CD4-positive, alpha-beta T cell (primary cell): ENCODE measurements around the gene TALDO1. TPM values are rescaled to one million over a fixed set of nuclear protein-coding genes. Genes with fewer than 3 reads are reported as not detected.

Source experiments
- ATAC-seq: fragments of 200-7000 bp; cut with Tn5 transposase; one replicate; pipeline ENCODE4 v1.10.0; 2022; ENCODE audit warnings: mild to moderate bottlenecking; ENCODE audit not compliant: poor library complexity
- CTCF ChIA-PET: fragments of 350-600 bp; sonication (Branson Sonifier 250); formaldehyde crosslinking; loops from one replicate; lab custom pipeline; 2021; ENCODE audit warnings: antibody characterized with exemption, inconsistent platforms; lab: Charles Lee
- POLR2A ChIA-PET: fragments of 350-600 bp; sonication (Branson Sonifier 250); formaldehyde crosslinking; loops from one replicate; lab custom pipeline; 2021; ENCODE audit warnings: antibody characterized with exemption, inconsistent platforms; lab: Charles Lee
- DNase-seq, 14 experiments: peaks; one replicate each; pipeline ENCODE4 v3.0.0-alpha.2; 2013 to 2020; ENCODE audit warnings: mixed read lengths in 2 of 14
- H3K27ac ChIP-seq, 2 donors: one replicate each; pipeline versions ENCODE4 v1.5.1 to v1.7.0; 2013; ENCODE audit warnings: low read length in 2 of 2, low read depth in 1 of 2, mild to moderate bottlenecking in 1 of 2
- H3K27me3 ChIP-seq, 2 experiments: 1 replicate in 1 of 2; 2 replicates in 1 of 2; pipeline versions ENCODE4 v1.6.1 to v1.7.0; 2013; ENCODE audit warnings: low read length in 2 of 2, control low read depth in 1 of 2, mild to moderate bottlenecking in 1 of 2, moderate library complexity in 1 of 2; ENCODE audit not compliant: insufficient read depth in 2 of 2, control insufficient read depth in 1 of 2
- H3K36me3 ChIP-seq: one replicate; pipeline ENCODE4 v1.6.1; 2013; ENCODE audit warnings: low read length, control low read depth; ENCODE audit not compliant: insufficient read depth
- H3K4me1 ChIP-seq: one replicate; pipeline ENCODE4 v1.6.1; 2013; ENCODE audit warnings: low read length, control low read depth; ENCODE audit not compliant: insufficient read depth
- H3K4me3 ChIP-seq: one replicate; pipeline ENCODE4 v1.5.1; 2013; ENCODE audit warnings: mild to moderate bottlenecking, low read length, moderate library complexity
- H3K9me3 ChIP-seq, 2 experiments: 1 replicate in 1 of 2; 2 replicates in 1 of 2; pipeline versions ENCODE4 v1.6.1 to v1.7.0; 2013; ENCODE audit warnings: low read length in 2 of 2, mild to moderate bottlenecking in 2 of 2, control low read depth in 1 of 2, moderate library complexity in 1 of 2; ENCODE audit not compliant: control insufficient read depth in 1 of 2, insufficient read depth in 1 of 2
- H3K27ac Mint-ChIP-seq: one replicate; pipeline ENCODE4 v1.8.0; 2020; ENCODE audit warnings: mixed read lengths
- H3K27me3 Mint-ChIP-seq: one replicate; pipeline ENCODE4 v1.8.0; 2021; ENCODE audit warnings: mixed read lengths
- H3K36me3 Mint-ChIP-seq: one replicate; pipeline ENCODE4 v1.8.0; 2021; ENCODE audit warnings: low read depth, mixed read lengths
- H3K4me1 Mint-ChIP-seq: one replicate; pipeline ENCODE4 v1.8.0; 2021; ENCODE audit warnings: low read depth, mixed read lengths
- H3K4me3 Mint-ChIP-seq: one replicate; pipeline ENCODE4 v1.8.0; 2020; ENCODE audit warnings: mild to moderate bottlenecking, mixed read lengths
- H3K9me3 Mint-ChIP-seq: one replicate; pipeline ENCODE4 v1.8.0; 2020; ENCODE audit warnings: mixed read lengths
- CTCF ChIP-seq: fragments of 200-600 bp; IDR thresholded peaks from one replicate; pipeline ENCODE4 v1.8.0; 2022; ENCODE audit warnings: antibody characterized with exemption, mild to moderate bottlenecking
- intact Hi-C, 2 experiments: fragments of 100-400 bp; cut with DNase I in 1 of 2; cut with micrococcal nuclease in 1 of 2; formaldehyde crosslinking; loops; one replicate each; pipeline versions ENCODE4 v1.15.1 to v1.9.0; 2023 to 2025; cut with DNase I, micrococcal nuclease
- total RNA-seq, 174 experiments: library from RNA in 2 of 174; stranded (reverse) in 2 of 174; gene quantifications; one replicate each; pipeline ENCODE4 v1.2.3 and lab custom pipeline; 2021 to 2026

The TALDO1 gene
- total RNA-seq, 2 experiments from 2014 or later, result 26.2 to 27.7 TPM

- H3K27ac ChIP-seq, result peak overlapping the region; percentile 95 to 99
- Mint-ChIP-seq H3K4me3 (peak overlapping the region; percentile 95), H3K27ac (peak overlapping the region; percentile 99), H3K27me3 (no peaks in the 10 kb centered on the region), H3K4me1 (peaks cover 35% of the 10 kb centered on the region), H3K9me3 (no peaks in the 10 kb centered on the region), H3K36me3 (peaks cover 36% of the 10 kb centered on the region)
- peaks cover 31% of the 10 kb centered on the region for H3K36me3 ChIP-seq
- DNase-seq (no peak), ATAC-seq (peak; percentile 8)
- peak overlapping the region; percentile 92 for H3K4me3 ChIP-seq
- POLR2A ChIA-PET, result interaction anchor here (0.6 to 2.2 kb wide), 19 partner anchors 9 to 603 kb away, joined by 3 to 101 read pairs (median 4); partner anchors contain the start of genes BET1L, DEAF1, PHRF1 and PNPLA2
- CTCF ChIA-PET, result interaction anchor here (0.6 kb wide), 2 partner anchors 33 to 118 kb away, joined by 3 read pairs; no protein-coding TSS in a partner anchor
- H3K4me1 ChIP-seq, result peaks cover 38% of the 10 kb centered on the region
- H3K9me3 ChIP-seq, result no peaks in the 10 kb centered on the region
- no peaks in the 10 kb centered on the region for H3K27me3 ChIP-seq
- intact Hi-C loops, result no loop called here
- TF ChIP-seq CTCF, result no peak
These were observed 62.8 kb downstream of the TALDO1 start for GRCh38 chr11:810040-810567.

GRCh38 chr11:811446-812245 is 64.4 kb downstream of the TALDO1 start:
- H3K27ac ChIP-seq, result peak overlapping the region in 1 of 2 donors; percentile 29
- ATAC-seq (no peak), DNase-seq (no peak)
- no peaks in the 10 kb centered on the region for H3K27me3 ChIP-seq
- Mint-ChIP-seq H3K27ac (peak overlapping the region; percentile 99), H3K4me1 (peaks cover 35% of the 10 kb centered on the region), H3K27me3 (no peaks in the 10 kb centered on the region), H3K4me3 (peak overlapping the region; percentile 82), H3K9me3 (no peaks in the 10 kb centered on the region), H3K36me3 (peaks cover 36% of the 10 kb centered on the region)
- no peak for TF ChIP-seq CTCF
- intact Hi-C loops, result no loop called here
- H3K4me3 ChIP-seq, result no peak overlapping the region
- peaks cover 33% of the 10 kb centered on the region for H3K4me1 ChIP-seq
- CTCF ChIA-PET, result no interaction called here
- POLR2A ChIA-PET, result interaction anchor here (1.5 kb wide), 1 partner anchor 8 kb away, joined by 16 read pairs; the partner anchor contains the start of gene PNPLA2
- H3K9me3 ChIP-seq, result no peaks in the 10 kb centered on the region
- H3K36me3 ChIP-seq, result peaks cover 31% of the 10 kb centered on the region

- ATAC-seq (no peak), DNase-seq (no peak)
- Mint-ChIP-seq H3K4me3 (peak overlapping the region; percentile 82), H3K27me3 (no peaks in the 10 kb centered on the region), H3K4me1 (peaks cover 35% of the 10 kb centered on the region), H3K9me3 (no peaks in the 10 kb centered on the region), H3K27ac (no peak overlapping the region), H3K36me3 (peaks cover 36% of the 10 kb centered on the region)
- ChIA-PET POLR2A (no interaction called here), CTCF (no interaction called here)
- peaks cover 31% of the 10 kb centered on the region for H3K36me3 ChIP-seq
- TF ChIP-seq CTCF, result no peak
- H3K27ac ChIP-seq, result no peak overlapping the region
- H3K27me3 ChIP-seq, result no peaks in the 10 kb centered on the region
- H3K4me1 ChIP-seq, result peaks cover 33% of the 10 kb centered on the region
- H3K4me3 ChIP-seq, result no peak overlapping the region
- intact Hi-C loops, result no loop called here
- no peaks in the 10 kb centered on the region for H3K9me3 ChIP-seq
These were observed 65.1 kb downstream of the TALDO1 start for GRCh38 chr11:812390-812789.
